Measurements from ENCODE around the gene SLC6A3.

SLC6A3 gene

DNA sequence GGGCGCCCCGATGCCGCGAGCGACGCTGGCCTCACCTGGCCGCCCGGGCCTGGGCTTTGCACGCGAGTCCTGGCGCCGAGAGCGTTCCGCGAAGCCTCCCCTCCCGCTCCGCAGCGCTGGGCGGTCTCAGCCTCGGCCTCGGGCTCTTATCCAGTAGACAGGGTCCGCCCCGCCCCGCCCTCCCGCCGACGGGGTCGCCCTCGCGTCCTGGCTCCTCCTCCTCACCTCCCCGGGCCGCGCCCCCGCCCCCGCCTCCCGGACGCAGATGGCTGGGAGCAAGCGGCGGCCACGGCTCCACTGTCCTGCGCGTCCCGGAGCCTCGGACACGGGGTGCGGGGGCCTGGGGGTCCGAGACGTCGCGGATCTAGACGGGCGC lies at the start of gene SLC6A3:
Gene SLC6A3, minus strand, starts transcription at position 128 of the 376 bp plus-strand sequence. CDS start 2,243 bp downstream, outside the sequence.
- DNase-seq, result peak; percentile 82

DNA sequence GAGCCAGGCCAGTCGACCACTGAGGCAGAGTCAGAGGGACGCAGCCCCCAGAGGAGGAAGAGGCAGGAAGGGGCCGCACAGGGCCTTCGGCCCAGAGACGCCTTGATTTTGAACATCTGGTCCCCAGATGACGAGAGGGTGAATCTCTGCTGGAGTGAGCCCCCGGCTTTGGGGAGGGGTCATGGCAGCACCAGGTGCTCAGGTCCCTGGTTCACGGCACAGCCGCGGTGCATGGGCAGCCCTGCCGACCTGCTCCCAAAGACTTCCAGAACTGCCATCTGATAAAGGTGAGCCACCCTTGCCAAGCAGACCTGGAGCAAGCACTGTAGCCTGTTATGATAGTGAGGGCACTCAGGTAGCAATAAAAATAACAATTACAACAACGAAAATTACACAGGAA lies 48.7 kb upstream of the SLC6A3 start:
- no peak for DNase-seq

DNA sequence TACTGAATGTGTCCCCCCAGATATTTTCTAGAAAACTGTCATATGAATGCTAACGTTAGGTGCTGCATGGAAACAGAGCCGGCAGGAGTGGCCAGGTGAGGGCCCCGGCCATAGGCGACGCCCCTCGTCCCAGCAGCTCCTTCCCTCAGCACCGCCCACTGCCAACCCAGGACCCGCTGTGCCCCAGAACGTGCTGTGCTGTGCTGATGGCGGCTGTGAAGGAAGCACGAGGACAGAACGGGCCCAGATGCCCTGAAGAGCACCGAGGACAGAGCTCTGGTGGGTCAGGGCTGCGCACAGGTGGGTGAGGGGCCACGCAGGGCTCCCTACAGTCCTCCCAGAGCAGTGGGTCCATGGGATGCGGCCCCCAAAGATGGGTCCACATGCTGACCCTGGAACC lies 48.2 kb upstream of the SLC6A3 start:
- DNase-seq, result no peak

DNA sequence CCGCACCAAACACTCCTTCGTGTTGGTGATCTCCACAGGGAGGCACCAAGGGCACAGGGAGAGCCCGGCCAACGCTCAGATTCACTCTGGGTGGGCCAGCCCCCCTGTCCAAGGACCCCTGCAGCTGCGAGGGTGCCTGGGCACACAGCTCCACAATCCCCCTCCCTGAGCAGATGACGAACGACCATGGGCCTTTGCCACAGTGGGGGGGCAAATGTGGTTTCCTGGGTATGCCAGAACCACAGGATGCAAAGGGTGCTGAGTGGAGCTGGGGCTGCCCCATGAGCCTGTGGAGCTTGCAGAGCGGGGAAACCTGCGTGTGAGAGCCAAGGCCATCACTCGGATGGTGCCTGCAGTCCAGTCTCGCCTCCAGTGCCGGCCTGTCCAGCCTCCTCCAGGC lies 47.5 kb upstream of the SLC6A3 start:
- DNase-seq, result no peak

DNA sequence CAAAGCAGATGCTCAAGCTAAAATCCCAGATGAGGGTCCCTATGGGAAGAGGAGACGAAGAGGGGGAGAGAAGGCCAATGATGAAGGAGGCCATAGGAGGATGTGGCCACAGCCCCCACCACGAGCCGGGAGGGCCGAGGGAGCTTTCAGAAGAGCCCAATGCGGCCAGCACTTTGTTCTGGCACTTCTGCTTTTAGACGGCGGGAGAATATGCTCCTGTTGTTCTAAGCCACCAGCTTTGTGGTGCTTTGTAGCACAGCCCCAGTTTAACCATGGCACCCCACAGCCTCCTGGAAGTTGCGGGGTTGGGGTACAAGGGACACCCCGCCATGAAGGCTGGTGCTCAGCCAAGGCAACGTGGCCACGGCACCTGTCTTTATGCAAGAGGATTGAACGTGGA lies 45.1 kb upstream of the SLC6A3 start:
- no peak for DNase-seq

GRCh38 chr5:1489754-1490153 lies 44.5 kb upstream of the SLC6A3 start:
- no peak for DNase-seq

- DNase-seq, result no peak
These were observed 43.8 kb upstream of the SLC6A3 start for GRCh38 chr5:1488882-1489680.

GRCh38 chr5:1487079-1487764 lies 42.0 kb upstream of the SLC6A3 start:
- no peak for DNase-seq

GRCh38 chr5:1486271-1486670 lies 41.0 kb upstream of the SLC6A3 start:
- DNase-seq, result no peak

DNA sequence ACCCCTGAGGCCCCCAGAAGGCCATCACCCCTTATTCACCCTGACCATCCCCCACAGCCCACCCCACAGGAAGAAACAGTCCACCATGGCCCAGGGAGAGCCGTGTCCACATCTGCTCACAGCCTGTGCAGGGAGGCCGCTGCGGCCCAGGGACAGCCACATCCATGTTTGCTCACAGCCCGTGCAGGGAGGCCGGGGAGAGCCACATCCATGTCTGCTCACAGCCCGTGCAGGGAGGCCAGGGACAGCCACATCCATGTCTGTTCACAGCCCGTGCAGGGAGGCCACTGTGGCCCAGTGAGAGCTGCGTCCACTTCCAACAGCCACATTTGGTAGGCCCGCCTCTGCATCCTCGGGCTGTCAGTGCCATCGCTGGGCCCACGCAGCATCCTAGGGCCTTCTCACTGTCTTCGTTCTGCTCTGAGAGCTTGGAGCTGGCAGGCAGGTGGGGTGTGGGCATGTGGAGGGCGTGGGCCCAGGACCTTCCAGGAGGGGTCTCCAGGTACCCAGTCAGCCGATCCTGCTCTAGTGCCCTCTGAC lies 40.4 kb upstream of the SLC6A3 start:
- DNase-seq, result no peak

DNA sequence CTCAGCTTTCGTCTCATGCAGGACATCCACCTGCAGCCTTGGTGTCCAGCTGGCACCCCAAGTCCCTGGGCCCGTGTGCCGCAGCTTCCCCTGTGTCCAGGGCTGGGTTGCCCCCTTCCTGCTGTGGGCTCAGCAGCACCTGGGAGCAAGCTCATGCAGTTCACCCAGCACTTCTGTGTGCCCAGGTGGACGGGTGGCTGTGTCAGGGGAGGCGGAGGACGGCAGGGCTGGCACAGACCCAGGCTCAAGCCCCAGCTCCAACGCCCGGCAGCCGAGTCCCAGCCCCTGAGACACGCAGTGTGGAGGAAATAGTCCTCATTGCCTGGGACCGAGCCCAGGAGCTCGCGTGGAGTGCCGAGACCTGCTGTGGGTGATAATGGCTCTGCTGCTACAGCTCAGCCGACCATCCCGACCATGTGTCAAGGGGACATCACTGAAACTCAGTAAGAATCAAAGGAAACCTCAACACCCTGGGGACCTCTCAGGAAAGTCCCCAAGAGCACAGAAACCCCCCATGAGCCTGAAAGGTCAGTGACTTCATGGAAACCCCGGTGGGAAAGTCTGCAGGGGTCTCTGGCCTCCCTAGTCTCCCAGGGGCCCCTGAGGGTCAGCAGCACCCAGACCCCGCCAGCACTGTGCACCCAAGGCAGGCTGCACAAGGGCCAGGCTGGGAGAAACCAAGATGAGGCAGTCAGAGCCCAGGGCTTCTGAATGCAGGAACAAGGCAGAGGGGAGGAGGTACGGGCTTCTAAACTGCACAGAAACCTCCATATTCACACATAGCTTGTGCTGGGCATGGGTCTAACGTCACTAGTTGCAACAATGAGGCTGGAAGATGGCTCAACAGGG lies 39.7 kb upstream of the SLC6A3 start:
- no peak for DNase-seq

- DNase-seq, result no peak
These were observed 38.9 kb upstream of the SLC6A3 start for GRCh38 chr5:1483856-1484729.

DNA sequence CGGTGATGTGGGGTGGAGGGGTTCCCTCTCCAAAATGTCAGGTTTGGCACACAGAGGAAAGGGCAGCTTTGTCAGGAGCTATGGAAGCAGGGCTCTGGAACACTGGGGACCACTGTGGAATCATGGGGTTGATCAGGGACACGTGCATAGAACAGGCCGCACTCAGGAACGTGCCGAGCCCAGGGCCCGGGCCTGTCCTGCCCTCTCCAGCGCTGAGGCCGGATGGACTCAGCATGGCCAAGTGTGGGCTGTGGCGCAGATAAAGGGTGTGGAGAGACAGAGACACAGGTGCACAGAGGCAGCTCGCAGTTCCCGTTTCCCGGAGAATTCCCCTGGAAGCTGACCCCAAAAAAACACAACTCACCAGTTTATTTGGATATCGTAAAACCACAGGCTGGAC lies 37.8 kb upstream of the SLC6A3 start:
- DNase-seq, result no peak

GRCh38 chr5:1481959-1482331 lies 36.7 kb upstream of the SLC6A3 start:
- DNase-seq, result no peak

GRCh38 chr5:1481266-1481958 lies 36.2 kb upstream of the SLC6A3 start:
- DNase-seq, result no peak

DNA sequence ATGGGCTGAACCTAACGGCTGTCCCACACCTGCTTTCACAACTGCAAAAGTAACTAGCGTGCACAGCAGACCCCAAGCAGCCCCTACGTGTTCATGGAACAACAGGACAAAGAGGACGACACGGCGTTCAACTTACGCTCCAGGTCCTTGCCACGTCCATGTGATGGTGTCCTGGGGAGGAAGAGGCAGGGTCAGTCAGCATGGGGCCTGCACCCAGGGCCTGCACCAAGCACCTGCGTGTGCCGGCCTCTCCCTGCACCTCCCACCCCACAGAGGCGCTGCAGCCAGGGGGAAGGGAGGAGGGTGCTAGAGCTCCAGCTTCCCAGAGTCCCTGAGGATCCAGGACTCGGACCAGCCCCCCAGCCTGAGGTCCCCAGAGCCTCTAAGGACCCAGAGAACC lies 35.6 kb upstream of the SLC6A3 start:
- DNase-seq, result no peak

GRCh38 chr5:1480217-1480616 lies 35.0 kb upstream of the SLC6A3 start:
- no peak for DNase-seq

GRCh38 chr5:1479581-1480188 lies 34.4 kb upstream of the SLC6A3 start:
- peak; percentile 9 for DNase-seq

DNA sequence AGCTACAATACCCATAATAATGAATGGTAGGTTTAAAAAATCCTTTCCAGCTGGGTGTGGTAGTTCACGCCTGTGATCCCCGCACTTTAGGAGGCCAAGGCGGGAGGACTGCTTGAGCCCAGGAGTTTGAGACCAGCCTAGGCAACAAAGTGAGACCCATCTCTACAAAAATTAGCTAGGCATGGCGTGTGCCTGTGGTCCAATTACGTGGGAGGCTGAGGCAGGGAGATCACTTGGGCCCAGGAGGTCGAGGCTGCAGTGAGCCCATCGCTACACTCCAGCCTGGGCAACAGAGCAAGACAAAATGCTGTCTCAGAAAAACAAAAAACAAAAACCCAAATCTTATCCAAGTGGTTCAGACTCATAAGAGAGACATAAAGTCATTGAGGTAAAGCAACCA lies 33.8 kb upstream of the SLC6A3 start:
- no peak for DNase-seq

DNA sequence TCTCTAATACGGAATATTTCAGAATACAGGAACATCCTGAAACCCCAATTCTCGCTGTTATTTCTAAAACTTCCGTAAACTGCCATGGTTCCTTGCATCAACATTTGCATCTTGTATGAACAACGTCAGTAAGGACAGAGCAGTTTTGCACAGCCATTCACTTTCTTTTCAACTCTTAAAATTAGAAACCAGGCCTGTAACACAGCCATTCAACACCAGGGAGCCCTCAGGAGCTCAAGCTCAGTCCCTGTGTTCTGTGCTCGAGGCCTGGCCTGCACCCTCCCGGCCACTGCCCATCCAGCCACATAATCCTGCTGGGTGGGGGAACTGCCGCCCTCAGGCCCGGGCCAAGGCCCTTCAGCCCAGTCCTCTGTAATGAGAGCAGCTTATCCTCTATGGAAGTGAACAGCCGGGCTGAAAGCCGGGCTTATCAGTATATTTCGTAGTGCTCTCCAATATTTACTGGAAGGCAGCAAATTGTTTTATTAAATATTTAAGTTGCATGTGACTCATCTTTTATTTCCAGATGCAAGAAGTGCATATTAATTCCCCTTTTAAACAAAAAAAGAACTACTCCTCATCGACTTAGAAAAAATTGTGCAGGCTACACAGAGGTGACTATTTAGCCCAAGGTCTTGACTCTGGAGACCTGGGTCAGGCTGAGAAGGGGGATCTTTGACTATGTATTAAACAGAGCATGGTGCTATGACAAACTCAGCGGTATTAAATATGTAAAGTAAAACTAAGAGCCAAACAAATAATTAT lies 33.2 kb upstream of the SLC6A3 start:
- DNase-seq, result no peak

DNA sequence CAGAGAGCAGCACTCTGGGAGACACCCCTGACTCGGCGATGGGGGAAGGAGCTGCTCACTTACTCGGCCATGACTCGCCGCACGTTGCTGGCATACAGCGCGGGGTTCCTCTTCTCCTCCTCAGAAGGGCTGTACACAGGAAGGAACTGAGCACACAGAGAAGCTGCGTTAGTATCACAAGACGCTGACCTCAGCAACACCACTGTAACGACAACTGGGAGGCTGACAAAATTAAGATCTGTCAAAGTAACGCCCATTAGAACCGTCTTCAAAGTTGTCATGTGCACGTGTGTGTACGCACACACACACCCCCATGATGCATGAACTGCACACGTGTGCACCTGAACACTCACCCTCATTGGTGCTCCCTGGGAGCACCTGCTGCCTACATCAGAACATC lies 32.1 kb upstream of the SLC6A3 start:
- no peak for DNase-seq
